Measurements from ENCODE around the gene CLCNKB. TPM values are rescaled to one million over a fixed set of nuclear protein-coding genes. Genes with fewer than 3 reads are reported as not detected.

CLCNKB gene
- total and polyA plus RNA-seq, 2 of the 4 experiments (the other 2 are of a cell fraction): 0.09 TPM; not detected in 1

DNA sequence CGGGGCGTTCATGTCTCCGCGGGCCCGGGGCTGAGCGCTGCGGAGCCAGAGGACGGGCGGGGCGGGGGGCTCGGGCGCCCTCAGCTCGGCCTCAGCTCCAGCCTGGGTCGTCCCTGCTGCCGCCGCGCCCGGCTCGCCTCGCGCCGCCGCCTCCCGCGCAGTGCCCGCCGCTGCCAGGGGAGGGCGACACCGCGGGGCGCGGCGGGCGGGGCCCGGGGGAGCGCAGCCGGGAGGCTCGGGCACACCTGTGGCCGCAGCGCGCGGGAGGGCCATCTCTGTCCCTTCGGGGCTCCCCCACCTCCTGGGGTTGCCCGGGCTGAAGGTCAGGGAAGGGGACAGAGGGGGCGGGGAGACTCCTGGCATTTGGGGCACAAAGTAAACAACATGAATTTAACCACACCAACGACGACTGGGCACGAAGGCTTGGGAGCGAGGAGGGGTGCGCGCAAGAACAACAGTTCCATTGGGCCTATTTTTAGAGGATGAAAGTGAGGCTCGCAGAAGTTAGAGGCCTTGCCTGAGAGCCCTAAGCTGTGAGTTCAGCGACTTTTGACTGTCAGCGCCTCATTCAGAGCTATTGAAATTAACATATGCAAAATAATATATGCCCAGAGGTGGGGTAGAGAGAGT, 30.0 kb downstream of the CLCNKB start, which contains the start of gene FAM131C:
FAM131C (minus strand) TSS at position 162 of the 630 bp plus-strand sequence. CDS start 209 bp downstream, outside the sequence.
- ATAC-seq (ENCODE audit: low read depth) (peak; percentile 85), DNase-seq (no peak)
- Histone ChIP-seq H4K91ac (ENCODE audit: insufficient read depth, low read depth, low read length) (no peak within 1 kb of the TSS), H4K20me1 (ENCODE audit: insufficient read depth, low read length) (no peaks in the 10 kb centered on the region), H4K5ac (ENCODE audit: low read depth, low read length) (no peak within 1 kb of the TSS), H2AK5ac (ENCODE audit: low read depth, low read length) (peak within 1 kb of the TSS; percentile 65), H3K27ac (ENCODE audit: insufficient read depth, low read length) (no peak within 1 kb of the TSS), H3K9me3 (ENCODE audit: control insufficient read depth, insufficient read depth, low read length) (no peaks in the 10 kb centered on the region), H3K36me3 (ENCODE audit: control insufficient read depth, insufficient read depth, low read length) (no peaks in the 10 kb centered on the region), H3K23ac (ENCODE audit: low read depth, low read length) (no peak within 1 kb of the TSS), H2AFZ (replicated peaks; ENCODE audit: low read length, poor library complexity) (peak within 1 kb of the TSS; percentile 94), H2BK20ac (ENCODE audit: low read depth, low read length) (peak within 1 kb of the TSS; percentile 44; the same call in 1 of the 2 replicates), H3K4ac (ENCODE audit: low read depth, low read length) (peak within 1 kb of the TSS; percentile 28), H3K14ac (replicated peaks; ENCODE audit: low read depth, low read length) (no peak within 1 kb of the TSS), H2BK5ac (ENCODE audit: low read depth, low read length, poor library complexity, severe bottlenecking) (no peak within 1 kb of the TSS), H3K4me1 (ENCODE audit: control insufficient read depth, insufficient read depth, low read length) (peaks cover 13% of the 10 kb centered on the region), H3K9me1 (ENCODE audit: insufficient read depth, low read length) (peaks cover 10% of the 10 kb centered on the region; the same call in 1 of the 2 replicates), H3K56ac (ENCODE audit: extremely low read depth, insufficient read depth, low read length) (no peak within 1 kb of the TSS), H2BK120ac (ENCODE audit: low read depth, low read length) (peak within 1 kb of the TSS; percentile 10), H3K27me3 (ENCODE audit: control insufficient read depth, insufficient read depth, low read length) (no peaks in the 10 kb centered on the region; the same call in 1 of the 2 replicates), H2AK9ac (replicated peaks; ENCODE audit: low read depth, low read length, poor library complexity) (peak within 1 kb of the TSS; percentile 17), H3K4me3 (ENCODE audit: insufficient read depth, low read depth, low read length) (peak within 1 kb of the TSS; percentile 44), H2BK15ac (ENCODE audit: low read depth, low read length) (peak within 1 kb of the TSS; percentile 18; the same call in 1 of the 3 replicates), H3K9ac (ENCODE audit: low read depth, low read length) (no peak within 1 kb of the TSS), H3K4me2 (ENCODE audit: low read depth, low read length) (peak within 1 kb of the TSS; percentile 57), H4K8ac (ENCODE audit: low read depth in 2 of 2, low read length in 2 of 2) (peak within 1 kb of the TSS in 1 of 2 experiments; percentile 44; a peak in 1 of 4 replicates), H3K18ac (ENCODE audit: low read depth, low read length) (no peak within 1 kb of the TSS), H3K79me1 (ENCODE audit: low read depth in 1 of 2, low read length in 2 of 2) (peaks cover 0 to 6% of the 10 kb centered on the region in 2 experiments; a peak in 2 of 4 replicates)
- 0% methylated on average over 14 of the region's 54 CpGs; no CpG with 5 or more reads in 1 of the 2 experiments for WGBS, 2 experiments (ENCODE audit: extremely low coverage in 2 of 2, insufficient read length in 1 of 2)
- ChIA-PET CTCF (interaction anchor here (0.5 to 1.3 kb wide), 5 partner anchors 8 to 366 kb away, joined by 3 to 4 read pairs (median 3); no protein-coding TSS in a partner anchor), POLR2A (ENCODE audit: unreplicated experiment) (no interaction called here)
- in situ Hi-C loops (cut with MboI; ENCODE audit: low sequenced_read_pairs) (no loop called here), dilution Hi-C loops (cut with HindIII; ENCODE audit: low sequenced_read_pairs, unreplicated experiment) (no loop called here), intact Hi-C loops (cut with micrococcal nuclease) (no loop called here)
- TF ChIP-seq SMC3 (IDR thresholded peaks at IDR 0.05; ENCODE audit: low read depth, low read length) (peak; percentile 32; the same call in 1 of the 2 replicates), RAD21 (IDR thresholded peaks at IDR 0.05; ENCODE audit: low read length) (peak; percentile 29; the same call in 1 of the 2 replicates), FOS (IDR thresholded peaks at IDR 0.05; ENCODE audit: low read depth, low read length) (no peak), RCOR1 (IDR thresholded peaks at IDR 0.05; ENCODE audit: insufficient replicate concordance, low read length) (no peak), POLR2A (IDR thresholded peaks at IDR 0.05; ENCODE audit: low read depth, low read length) (no peak), MAZ (IDR thresholded peaks at IDR 0.05; ENCODE audit: borderline replicate concordance, low read depth, low read length) (peak; percentile 91; the same call in 1 of the 2 replicates), MXI1 (IDR thresholded peaks at IDR 0.05; ENCODE audit: borderline replicate concordance, low read depth, low read length) (no peak)
- TF ChIP-seq, protein P1, sequence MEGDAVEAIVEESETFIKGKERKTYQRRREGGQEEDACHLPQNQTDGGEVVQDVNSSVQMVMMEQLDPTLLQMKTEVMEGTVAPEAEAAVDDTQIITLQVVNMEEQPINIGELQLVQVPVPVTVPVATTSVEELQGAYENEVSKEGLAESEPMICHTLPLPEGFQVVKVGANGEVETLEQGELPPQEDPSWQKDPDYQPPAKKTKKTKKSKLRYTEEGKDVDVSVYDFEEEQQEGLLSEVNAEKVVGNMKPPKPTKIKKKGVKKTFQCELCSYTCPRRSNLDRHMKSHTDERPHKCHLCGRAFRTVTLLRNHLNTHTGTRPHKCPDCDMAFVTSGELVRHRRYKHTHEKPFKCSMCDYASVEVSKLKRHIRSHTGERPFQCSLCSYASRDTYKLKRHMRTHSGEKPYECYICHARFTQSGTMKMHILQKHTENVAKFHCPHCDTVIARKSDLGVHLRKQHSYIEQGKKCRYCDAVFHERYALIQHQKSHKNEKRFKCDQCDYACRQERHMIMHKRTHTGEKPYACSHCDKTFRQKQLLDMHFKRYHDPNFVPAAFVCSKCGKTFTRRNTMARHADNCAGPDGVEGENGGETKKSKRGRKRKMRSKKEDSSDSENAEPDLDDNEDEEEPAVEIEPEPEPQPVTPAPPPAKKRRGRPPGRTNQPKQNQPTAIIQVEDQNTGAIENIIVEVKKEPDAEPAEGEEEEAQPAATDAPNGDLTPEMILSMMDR (conservative IDR thresholded peaks at IDR 0.05; ENCODE audit: low read depth, low read length): peak; percentile 53
- no TSS peak for BruUV-seq (replicated peaks)
